ENCODE data around the gene ELAVL3.
"Not testable (repeated sequence)": the region's sequence is repeated elsewhere in the genome, so short reads cannot be mapped to it uniquely, and the experiment has no call there.

The ELAVL3 gene

GRCh38 chr19:11479898-11480714 lies 740 bp downstream of the ELAVL3 start:
- no peak for DNase-seq (ENCODE audit: low read depth)
- H3K4me3 ChIP-seq (replicated peaks; ENCODE audit: low read depth, low read length): no peak overlapping the region
- TF ChIP-seq, protein P1, sequence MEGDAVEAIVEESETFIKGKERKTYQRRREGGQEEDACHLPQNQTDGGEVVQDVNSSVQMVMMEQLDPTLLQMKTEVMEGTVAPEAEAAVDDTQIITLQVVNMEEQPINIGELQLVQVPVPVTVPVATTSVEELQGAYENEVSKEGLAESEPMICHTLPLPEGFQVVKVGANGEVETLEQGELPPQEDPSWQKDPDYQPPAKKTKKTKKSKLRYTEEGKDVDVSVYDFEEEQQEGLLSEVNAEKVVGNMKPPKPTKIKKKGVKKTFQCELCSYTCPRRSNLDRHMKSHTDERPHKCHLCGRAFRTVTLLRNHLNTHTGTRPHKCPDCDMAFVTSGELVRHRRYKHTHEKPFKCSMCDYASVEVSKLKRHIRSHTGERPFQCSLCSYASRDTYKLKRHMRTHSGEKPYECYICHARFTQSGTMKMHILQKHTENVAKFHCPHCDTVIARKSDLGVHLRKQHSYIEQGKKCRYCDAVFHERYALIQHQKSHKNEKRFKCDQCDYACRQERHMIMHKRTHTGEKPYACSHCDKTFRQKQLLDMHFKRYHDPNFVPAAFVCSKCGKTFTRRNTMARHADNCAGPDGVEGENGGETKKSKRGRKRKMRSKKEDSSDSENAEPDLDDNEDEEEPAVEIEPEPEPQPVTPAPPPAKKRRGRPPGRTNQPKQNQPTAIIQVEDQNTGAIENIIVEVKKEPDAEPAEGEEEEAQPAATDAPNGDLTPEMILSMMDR (IDR thresholded peaks at IDR 0.05; ENCODE audit: low read length, missing control alignments): no peak

DNA sequence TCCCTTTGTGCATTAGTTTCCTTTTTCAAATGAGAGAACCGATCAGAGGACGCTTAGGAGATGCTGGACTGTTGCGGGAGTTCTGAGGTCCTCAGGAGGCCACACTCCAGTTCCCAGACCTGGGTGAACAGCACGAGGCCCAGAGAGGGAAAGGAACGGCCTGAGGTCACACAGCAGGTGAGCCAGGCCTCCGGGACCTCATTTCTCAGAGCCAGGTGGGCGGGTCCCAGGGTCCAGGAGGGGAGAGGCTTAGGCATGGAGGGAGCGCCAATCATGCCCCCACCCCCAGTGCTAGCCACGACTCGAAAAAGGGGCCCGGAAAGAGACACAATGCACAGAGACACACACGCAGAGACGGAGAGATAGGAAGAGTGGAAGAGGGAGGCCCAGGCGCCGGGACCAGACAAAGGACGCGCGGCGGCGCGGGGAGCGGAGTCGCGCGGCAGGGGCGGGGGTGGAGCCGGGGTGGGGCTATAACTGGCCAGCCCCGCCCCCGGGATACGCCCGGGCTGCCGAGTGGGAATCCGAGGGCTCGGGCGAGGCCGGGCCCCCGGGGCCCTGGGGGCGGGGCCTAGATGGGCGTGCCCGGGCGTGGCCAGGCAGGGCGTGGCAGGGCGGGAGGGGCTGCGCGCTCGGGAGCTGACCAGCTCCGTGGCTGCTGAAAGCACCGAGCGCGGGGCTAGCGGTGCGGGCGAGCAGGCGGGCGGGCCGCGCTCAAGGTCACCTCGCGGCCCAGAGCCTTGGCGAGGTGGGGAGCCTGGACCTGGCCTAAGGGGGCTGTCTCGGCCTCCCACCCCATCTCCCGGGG lies 1.6 kb downstream of the ELAVL3 start:
- TF ChIP-seq, protein P1 (IDR thresholded peaks at IDR 0.05; ENCODE audit: low read length, missing control alignments): no peak
- no peak for DNase-seq (ENCODE audit: low read depth)
- H3K4me3 ChIP-seq (replicated peaks; ENCODE audit: low read depth, low read length): no peak overlapping the region

DNA sequence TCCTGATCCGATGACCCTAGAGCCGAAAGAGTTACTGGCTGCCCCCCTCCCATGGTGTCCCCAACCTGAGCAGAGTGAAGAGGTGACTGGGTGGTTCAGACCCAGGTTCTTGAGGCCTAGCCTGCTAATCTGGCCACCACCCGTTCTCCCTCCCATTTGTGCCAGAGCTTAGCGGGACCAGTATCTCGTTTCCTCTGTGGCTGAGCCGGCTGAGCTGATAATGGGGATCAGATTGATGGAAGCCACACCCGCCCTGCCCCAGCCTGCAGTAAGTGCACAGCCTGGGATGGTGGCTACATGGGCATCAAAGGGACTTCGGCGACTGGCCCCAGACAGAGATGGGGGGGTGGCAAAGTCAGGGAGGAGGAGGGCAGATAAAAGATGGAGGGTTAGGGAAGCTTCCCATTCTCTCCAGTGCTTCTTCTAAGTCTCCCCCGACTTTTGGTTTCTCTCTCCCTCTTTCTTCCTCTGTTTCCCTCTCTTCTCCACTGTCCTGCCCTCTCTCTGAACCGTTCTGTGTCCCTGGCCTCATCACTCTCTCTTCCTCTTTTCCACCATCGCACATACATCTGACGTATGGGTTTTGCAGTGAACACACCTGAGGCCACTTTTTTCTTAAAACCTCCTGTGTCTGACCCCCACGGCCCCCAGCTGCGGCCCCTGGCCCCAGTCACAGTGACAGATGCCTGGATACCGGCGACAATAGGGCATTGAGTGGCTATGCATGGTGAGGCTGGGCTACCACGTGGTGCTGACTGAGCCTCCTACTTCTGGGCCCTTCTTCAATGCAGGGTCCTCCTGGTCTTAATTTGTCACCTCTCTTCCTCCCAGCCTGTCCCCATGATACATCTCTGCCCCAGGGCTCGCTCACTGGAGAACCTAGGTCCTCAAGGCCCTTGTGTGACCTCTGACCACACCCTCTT lies 2.4 kb downstream of the ELAVL3 start:
- TF ChIP-seq, protein P1 (IDR thresholded peaks at IDR 0.05; ENCODE audit: low read length, missing control alignments): no peak
- no peak overlapping the region for H3K4me3 ChIP-seq (replicated peaks; ENCODE audit: low read depth, low read length)
- DNase-seq (ENCODE audit: low read depth): no peak

GRCh38 chr19:11475861-11476260 lies 5.0 kb downstream of the ELAVL3 start:
- TF ChIP-seq, protein P1 (IDR thresholded peaks at IDR 0.05; ENCODE audit: low read length, missing control alignments): no peak

GRCh38 chr19:11475343-11475742 lies 5.5 kb downstream of the ELAVL3 start:
- H3K4me3 ChIP-seq (replicated peaks; ENCODE audit: low read depth, low read length); DNase-seq (ENCODE audit: low read depth): not testable (repeated sequence)

More at GRCh38 chr19:11475861-11476260, 5.0 kb downstream of the ELAVL3 start:
- H3K4me3 ChIP-seq (replicated peaks; ENCODE audit: low read depth, low read length): no peak overlapping the region
- DNase-seq (ENCODE audit: low read depth): no peak

DNA sequence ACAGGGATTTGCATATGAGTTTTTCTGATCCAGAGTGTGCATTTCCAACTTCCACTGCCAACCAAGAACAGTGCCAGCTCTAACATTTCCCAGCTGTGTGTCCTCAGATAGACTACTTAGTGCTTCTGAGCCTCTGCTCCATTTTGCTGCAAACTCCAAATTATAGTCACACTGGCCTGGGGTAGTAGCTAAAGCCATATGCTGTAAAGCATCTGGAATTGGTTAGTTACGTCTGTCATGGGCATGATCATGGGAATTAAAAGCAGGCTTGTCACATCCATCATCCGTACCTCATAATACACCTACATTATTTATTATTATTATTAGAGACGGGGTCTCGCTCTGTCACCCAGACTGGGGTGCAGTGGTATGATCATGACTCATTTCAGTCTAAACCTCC lies 7.1 kb downstream of the ELAVL3 start:
- H3K4me3 ChIP-seq (replicated peaks; ENCODE audit: low read depth, low read length): no peak overlapping the region
- TF ChIP-seq, protein P1 (IDR thresholded peaks at IDR 0.05; ENCODE audit: low read length, missing control alignments): no peak
- DNase-seq (ENCODE audit: low read depth): no peak

DNA sequence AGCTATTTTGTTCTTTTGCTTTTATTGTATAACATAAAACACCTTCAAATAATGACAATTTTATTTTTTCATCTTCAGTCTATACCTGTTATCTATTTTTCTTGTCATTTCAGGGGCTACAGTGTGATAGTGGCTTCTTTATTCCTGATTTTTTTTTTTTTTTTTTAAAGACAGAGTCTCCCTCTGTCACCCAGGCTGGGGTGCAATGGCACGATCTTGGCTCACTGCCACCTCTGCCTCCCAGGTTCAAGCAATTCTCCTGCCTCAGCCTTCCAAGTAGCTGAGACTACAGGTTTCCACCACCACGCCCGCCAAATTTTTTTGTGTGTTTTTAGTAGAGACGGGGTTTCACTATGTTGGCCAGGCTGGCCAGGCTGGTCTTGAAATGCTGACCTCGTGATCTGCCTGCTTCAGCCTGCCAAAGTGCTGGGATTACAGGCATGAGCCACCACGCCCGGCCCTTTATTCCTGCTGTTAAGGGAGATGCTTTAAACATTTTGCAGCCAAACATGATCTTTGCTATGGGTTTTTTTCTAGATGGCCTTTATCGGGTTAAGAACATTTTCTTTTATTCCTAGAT lies 12.5 kb downstream of the ELAVL3 start:
- not testable (repeated sequence) for DNase-seq (ENCODE audit: low read depth); H3K4me3 ChIP-seq (replicated peaks; ENCODE audit: low read depth, low read length)
